ENCODE data around the gene NAA10. TPM values are rescaled to one million over a fixed set of nuclear protein-coding genes. Genes with fewer than 3 reads are reported as not detected.
"Not testable (repeated sequence)": the region's sequence is repeated elsewhere in the genome, so short reads cannot be mapped to it uniquely, and the experiment has no call there.

NAA10 gene
- 10 to 100 TPM; 46.8 to 83.0 (median 58.6) TPM for polyA plus RNA-seq (ENCODE audit: insufficient read length in 4 of 4)

GRCh38 chrX:153934762-153935325, at the start of gene NAA10:
TSS of gene NAA10 (minus strand) at chrX:153935037. CDS start at chrX:153934904, 133 bp downstream.
- DNase-seq (ENCODE audit: low read depth in 4 of 4, low spot score in 3 of 4) = no peak

- no peak for DNase-seq (ENCODE audit: low read depth in 4 of 4, low spot score in 3 of 4)
Measured at GRCh38 chrX:153983321-153983801, 48.5 kb upstream of the NAA10 start.

- DNase-seq (ENCODE audit: low read depth in 4 of 4, low spot score in 3 of 4) = no peak
Measured at GRCh38 chrX:153981771-153982533, 47.1 kb upstream of the NAA10 start.

GRCh38 chrX:153981231-153981630, 46.4 kb upstream of the NAA10 start:
- no peak for DNase-seq (ENCODE audit: low read depth in 4 of 4, low spot score in 3 of 4)

GRCh38 chrX:153980394-153980793, 45.6 kb upstream of the NAA10 start:
- not testable (repeated sequence) for DNase-seq (ENCODE audit: low read depth in 4 of 4, low spot score in 3 of 4)

GRCh38 chrX:153974726-153975286, 40.0 kb upstream of the NAA10 start:
- DNase-seq (ENCODE audit: low read depth in 4 of 4, low spot score in 3 of 4) = no peak

GRCh38 chrX:153974003-153974725, 39.3 kb upstream of the NAA10 start:
- no peak for DNase-seq (ENCODE audit: low read depth in 4 of 4, low spot score in 3 of 4)

- DNase-seq (ENCODE audit: low read depth in 4 of 4, low spot score in 3 of 4) = no peak
Measured at GRCh38 chrX:153973127-153974002, 38.5 kb upstream of the NAA10 start.

GRCh38 chrX:153972368-153973126, 37.7 kb upstream of the NAA10 start, which contains the start of gene TMEM187:
TSS of gene TMEM187 (plus strand) at chrX:153972754. CDS start at chrX:153982063, 9,309 bp downstream.
- DNase-seq (ENCODE audit: low read depth in 4 of 4, low spot score in 3 of 4) = peak; percentile 62 to 80 (median 73)

GRCh38 chrX:153971450-153972367, 36.9 kb upstream of the NAA10 start, which contains the start of gene HCFC1:
TSS of gene HCFC1 (minus strand) at chrX:153971818. CDS start at chrX:153970840, 978 bp downstream.
- peak in 3 of 4 donors; percentile 76 to 79 (median 77) for DNase-seq (ENCODE audit: low read depth in 4 of 4, low spot score in 3 of 4)

GRCh38 chrX:153971124-153971449, 36.2 kb upstream of the NAA10 start:
- peak in 1 of 4 donors; percentile 52 for DNase-seq (ENCODE audit: low read depth in 4 of 4, low spot score in 3 of 4)

GRCh38 chrX:153970357-153971123, 35.7 kb upstream of the NAA10 start:
- peak in 1 of 4 donors; percentile 39 for DNase-seq (ENCODE audit: low read depth in 4 of 4, low spot score in 3 of 4)

- DNase-seq (ENCODE audit: low read depth in 4 of 4, low spot score in 3 of 4) = no peak
Measured at GRCh38 chrX:153969904-153970356, 35.1 kb upstream of the NAA10 start.

GRCh38 chrX:153969125-153969903, 34.5 kb upstream of the NAA10 start:
- DNase-seq (ENCODE audit: low read depth in 4 of 4, low spot score in 3 of 4) = no peak

GRCh38 chrX:153968754-153969124, 33.9 kb upstream of the NAA10 start:
- DNase-seq (ENCODE audit: low read depth in 4 of 4, low spot score in 3 of 4) = no peak

- DNase-seq (ENCODE audit: low read depth in 4 of 4, low spot score in 3 of 4) = no peak
Measured at GRCh38 chrX:153968255-153968654, 33.4 kb upstream of the NAA10 start.
